Effector memory CD4-positive, alpha-beta T cell (primary cell): ENCODE measurements around the gene LRMDA.

ENCODE experiments used
- DNase-seq, 3 donors: peaks; one replicate each; pipeline ENCODE4 v3.0.0-alpha.2; 2020
- H3K27ac ChIP-seq: 2 replicates; pipeline ENCODE4 v1.7.0; 2013; ENCODE audit warnings: mild to moderate bottlenecking, low read length, moderate library complexity; ENCODE audit not compliant: insufficient read depth, poor library complexity, severe bottlenecking
- H3K27me3 ChIP-seq: replicated peaks from 2 replicates; pipeline ENCODE4 v1.7.0; 2013; ENCODE audit warnings: mild to moderate bottlenecking, low read length; ENCODE audit not compliant: insufficient read depth, control insufficient read depth, poor library complexity, severe bottlenecking
- H3K36me3 ChIP-seq: 2 replicates; pipeline ENCODE4 v1.7.0; 2013; ENCODE audit warnings: mild to moderate bottlenecking, low read length, moderate library complexity; ENCODE audit not compliant: control insufficient read depth, insufficient read depth
- H3K4me1 ChIP-seq: 2 replicates; pipeline ENCODE4 v1.7.0; 2013; ENCODE audit warnings: low read length, mild to moderate bottlenecking; ENCODE audit not compliant: control insufficient read depth, insufficient read depth, poor library complexity, severe bottlenecking
- H3K4me3 ChIP-seq: 2 replicates; pipeline ENCODE4 v1.7.0; 2013; ENCODE audit warnings: low read length, low read depth, mild to moderate bottlenecking; ENCODE audit not compliant: insufficient read depth, poor library complexity, severe bottlenecking
- H3K9me3 ChIP-seq: 2 replicates; pipeline ENCODE4 v1.7.0; 2013; ENCODE audit warnings: mild to moderate bottlenecking, low read length, moderate library complexity; ENCODE audit not compliant: control insufficient read depth

The LRMDA gene

DNA sequence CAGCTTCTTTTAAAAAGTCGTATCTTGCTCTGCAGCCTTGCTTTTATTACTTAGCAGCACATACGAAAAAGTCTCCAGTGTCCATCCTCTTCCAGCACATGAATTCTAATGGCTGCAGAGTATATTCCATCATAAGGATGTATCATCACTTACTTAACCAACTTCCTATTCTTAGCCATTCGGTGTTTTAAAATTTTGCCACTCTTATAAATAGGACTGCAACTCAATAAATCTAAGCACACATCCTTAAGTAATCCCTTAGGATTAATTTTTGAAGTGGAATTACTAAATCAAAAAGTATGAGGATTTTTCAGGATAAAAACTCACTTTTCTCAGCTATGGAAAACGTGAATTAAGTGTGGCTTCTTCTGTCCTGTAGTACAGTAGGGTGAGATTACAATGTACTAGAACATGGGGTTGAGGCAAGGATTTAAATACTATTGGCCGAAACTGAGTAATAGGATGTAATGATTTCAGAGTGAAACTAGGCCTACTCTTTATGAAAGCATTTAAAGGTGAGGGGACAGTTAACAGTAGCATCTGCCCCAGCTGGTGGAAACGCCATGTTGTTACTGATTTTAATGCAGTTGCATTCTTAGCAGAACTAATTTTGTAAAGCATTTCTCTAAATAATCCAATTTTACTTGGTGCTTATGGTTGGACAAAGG, 1035.5 kb downstream of the LRMDA start:
- Histone ChIP-seq H3K4me3 (no peak overlapping the region), H3K36me3 (no peaks in the 10 kb centered on the region), H3K9me3 (no peaks in the 10 kb centered on the region), H3K27ac (no peak overlapping the region), H3K27me3 (no peaks in the 10 kb centered on the region), H3K4me1 (no peaks in the 10 kb centered on the region)
- no peak for DNase-seq

DNA sequence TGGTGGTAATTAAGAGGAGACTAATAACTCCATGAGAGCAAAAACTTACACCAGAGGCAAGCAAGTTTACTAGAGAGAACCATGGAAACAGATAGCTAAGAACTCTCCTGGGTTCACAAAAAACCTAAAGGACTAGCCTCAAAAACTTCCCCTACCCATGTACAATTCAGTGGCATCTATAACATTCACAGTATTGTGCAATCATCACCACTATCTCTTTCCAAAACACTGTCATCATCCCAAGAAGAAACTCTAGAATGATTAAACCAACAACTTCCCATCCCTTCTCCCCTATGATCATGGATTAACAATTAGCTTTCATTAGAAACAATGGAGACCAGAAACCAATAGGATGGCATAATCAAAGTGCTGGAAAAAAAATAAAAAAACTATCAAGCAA, 1038.3 kb downstream of the LRMDA start:
- Histone ChIP-seq H3K9me3 (no peaks in the 10 kb centered on the region), H3K4me1 (no peaks in the 10 kb centered on the region), H3K36me3 (no peaks in the 10 kb centered on the region), H3K27me3 (no peaks in the 10 kb centered on the region), H3K27ac (no peak overlapping the region), H3K4me3 (no peak overlapping the region)
- DNase-seq: no peak

DNA sequence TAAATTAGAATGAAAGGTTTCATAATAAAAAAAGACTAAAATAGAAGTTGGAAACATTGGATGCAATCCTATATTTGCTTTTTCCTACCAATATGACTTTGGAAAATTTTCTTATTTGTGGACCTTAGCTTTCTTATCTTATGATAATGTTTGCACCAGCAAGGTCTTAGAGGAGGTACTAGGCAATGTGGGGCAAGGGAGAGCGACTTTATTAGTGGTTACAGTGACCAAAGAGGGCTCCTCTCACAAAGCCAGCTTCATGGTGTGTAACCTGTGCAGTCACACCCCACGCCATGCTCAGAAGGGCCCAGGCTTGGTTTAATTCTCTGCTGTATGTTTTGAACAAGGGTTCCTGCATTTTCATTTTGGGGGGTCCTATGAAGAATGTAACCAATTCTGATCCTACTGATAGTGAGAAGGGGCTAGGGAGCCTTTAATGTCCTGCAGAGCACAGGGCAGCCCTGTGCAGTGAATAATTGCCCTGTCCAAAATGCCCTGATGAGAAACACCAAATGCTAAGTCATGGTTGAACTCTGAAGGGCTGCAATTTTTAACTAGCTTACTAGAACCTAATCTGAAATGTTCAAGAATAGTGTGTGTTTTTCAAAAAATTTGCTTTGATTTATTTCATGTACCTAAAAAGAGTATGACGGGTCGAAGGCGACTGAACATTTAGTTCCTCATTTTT, 1047.8 kb downstream of the LRMDA start:
- DNase-seq: no peak
- no peaks in the 10 kb centered on the region for H3K36me3 ChIP-seq
- no peak overlapping the region for H3K4me3 ChIP-seq
- H3K9me3 ChIP-seq: no peaks in the 10 kb centered on the region
- no peak overlapping the region for H3K27ac ChIP-seq
- no peaks in the 10 kb centered on the region for H3K27me3 ChIP-seq
- H3K4me1 ChIP-seq: no peaks in the 10 kb centered on the region

DNA sequence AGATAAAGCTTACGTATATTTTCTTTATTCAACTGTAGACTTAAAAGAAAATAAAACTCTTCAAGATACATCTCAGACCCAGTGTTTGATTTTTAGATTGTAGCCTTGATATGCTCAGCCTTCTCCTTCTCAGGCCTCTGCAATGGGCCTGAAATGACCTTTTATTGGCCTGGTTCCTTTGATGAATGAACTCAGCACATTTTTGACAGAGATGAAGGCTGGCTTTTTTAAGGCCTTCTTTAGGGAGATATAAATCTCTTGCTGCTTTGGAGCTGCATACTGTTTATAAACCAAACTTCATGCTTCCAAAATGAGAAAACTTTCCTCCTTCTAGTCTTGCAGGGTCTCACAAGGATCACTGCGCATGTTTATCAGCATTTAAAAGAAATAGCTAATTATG, 1049.8 kb downstream of the LRMDA start:
- no peaks in the 10 kb centered on the region for H3K27me3 ChIP-seq
- no peak for DNase-seq
- H3K4me3 ChIP-seq: no peak overlapping the region
- no peaks in the 10 kb centered on the region for H3K36me3 ChIP-seq
- H3K4me1 ChIP-seq: no peaks in the 10 kb centered on the region
- H3K27ac ChIP-seq: no peak overlapping the region
- no peaks in the 10 kb centered on the region for H3K9me3 ChIP-seq

DNA sequence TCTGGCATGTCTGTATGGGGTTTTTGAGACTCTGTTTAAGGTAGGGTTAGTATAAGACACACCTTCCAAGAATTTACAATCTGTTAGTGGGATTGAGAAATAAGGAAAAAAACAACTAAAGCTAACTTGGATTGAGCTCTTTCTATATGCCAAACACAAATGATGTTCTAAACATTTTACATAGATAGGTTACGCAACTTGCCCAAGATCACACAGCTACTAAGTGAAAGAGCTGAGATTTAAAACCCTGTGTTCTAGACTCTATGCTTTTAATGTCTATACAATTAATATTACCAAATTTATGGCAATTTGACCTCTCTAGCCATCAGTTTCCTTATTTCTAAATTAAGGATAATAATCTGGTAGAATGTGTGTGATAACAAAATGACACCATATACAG, 1056.2 kb downstream of the LRMDA start:
- no peaks in the 10 kb centered on the region for H3K9me3 ChIP-seq
- no peaks in the 10 kb centered on the region for H3K4me1 ChIP-seq
- H3K27me3 ChIP-seq: no peaks in the 10 kb centered on the region
- DNase-seq: no peak
- H3K27ac ChIP-seq: no peak overlapping the region
- H3K36me3 ChIP-seq: no peaks in the 10 kb centered on the region
- no peak overlapping the region for H3K4me3 ChIP-seq

DNA sequence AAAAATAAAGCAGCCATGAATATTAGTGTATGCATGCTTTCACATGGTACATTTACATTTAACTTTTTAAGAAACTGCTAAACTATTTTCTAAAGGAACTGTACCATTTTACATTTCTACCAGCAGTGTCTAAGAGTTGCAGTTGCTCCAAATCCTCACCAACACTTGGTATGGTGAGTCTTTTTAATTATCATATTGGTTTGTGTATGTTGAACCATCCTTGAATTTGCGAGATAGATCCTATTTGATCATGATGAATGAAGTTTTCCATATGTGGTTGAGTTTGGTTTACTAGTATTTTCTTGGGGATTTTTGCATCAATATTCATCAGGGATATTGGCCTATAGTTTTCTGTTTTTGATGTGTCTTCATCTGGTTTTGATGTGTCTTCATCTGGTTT, 1057.2 kb downstream of the LRMDA start:
- Histone ChIP-seq H3K4me1 (no peaks in the 10 kb centered on the region), H3K27ac (no peak overlapping the region), H3K36me3 (no peaks in the 10 kb centered on the region), H3K4me3 (no peak overlapping the region), H3K27me3 (no peaks in the 10 kb centered on the region), H3K9me3 (no peaks in the 10 kb centered on the region)
- no peak for DNase-seq

DNA sequence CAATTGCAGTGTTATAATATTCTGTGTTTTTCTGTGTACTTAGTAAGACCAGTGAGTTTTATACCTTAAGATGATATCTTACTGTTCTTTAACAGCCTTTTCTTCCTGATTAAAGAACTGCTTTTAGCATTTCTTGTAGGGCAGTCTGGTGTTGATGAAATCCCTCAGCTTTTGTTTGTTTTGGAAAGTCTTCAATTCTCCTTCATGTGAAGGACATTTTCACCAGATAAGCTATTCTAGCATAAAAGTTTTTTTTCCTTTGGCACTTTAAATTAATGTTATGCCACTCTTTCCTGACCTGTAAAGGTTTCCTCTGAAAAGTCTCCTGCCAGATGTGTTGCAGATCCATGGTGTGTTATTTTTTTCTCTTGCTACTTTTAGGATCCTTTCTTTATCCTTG, 1059.8 kb downstream of the LRMDA start:
- Histone ChIP-seq H3K27ac (no peak overlapping the region), H3K4me3 (no peak overlapping the region)

DNA sequence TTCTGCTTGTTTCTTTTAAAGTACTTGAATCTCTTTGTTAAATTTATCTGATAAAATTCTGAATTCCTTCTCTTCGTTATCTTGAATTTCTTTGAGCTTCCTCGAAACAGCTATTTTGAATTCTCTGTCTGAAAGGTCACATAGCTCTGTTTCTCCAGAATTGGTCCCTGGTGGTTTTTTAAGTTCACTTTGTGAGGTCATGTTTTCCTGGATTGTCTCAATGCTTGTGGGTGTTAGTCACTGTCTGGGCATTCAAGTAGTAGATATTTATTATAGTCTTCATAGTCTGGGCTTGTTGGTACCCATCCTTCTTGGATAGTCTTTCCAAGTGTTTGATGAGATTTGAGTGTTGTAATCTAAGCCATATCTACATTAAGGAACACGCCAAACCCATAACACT, 1060.6 kb downstream of the LRMDA start:
- no peaks in the 10 kb centered on the region for H3K4me1 ChIP-seq
- no peaks in the 10 kb centered on the region for H3K9me3 ChIP-seq
- no peaks in the 10 kb centered on the region for H3K36me3 ChIP-seq
- H3K27me3 ChIP-seq: no peaks in the 10 kb centered on the region
- H3K27ac ChIP-seq: no peak overlapping the region
- DNase-seq: no peak
- no peak overlapping the region for H3K4me3 ChIP-seq

More for the DNA sequence above, 1059.8 kb downstream of the LRMDA start:
- Histone ChIP-seq H3K4me1 (no peaks in the 10 kb centered on the region), H3K9me3 (no peaks in the 10 kb centered on the region), H3K27me3 (no peaks in the 10 kb centered on the region), H3K36me3 (no peaks in the 10 kb centered on the region)
- DNase-seq: no peak

DNA sequence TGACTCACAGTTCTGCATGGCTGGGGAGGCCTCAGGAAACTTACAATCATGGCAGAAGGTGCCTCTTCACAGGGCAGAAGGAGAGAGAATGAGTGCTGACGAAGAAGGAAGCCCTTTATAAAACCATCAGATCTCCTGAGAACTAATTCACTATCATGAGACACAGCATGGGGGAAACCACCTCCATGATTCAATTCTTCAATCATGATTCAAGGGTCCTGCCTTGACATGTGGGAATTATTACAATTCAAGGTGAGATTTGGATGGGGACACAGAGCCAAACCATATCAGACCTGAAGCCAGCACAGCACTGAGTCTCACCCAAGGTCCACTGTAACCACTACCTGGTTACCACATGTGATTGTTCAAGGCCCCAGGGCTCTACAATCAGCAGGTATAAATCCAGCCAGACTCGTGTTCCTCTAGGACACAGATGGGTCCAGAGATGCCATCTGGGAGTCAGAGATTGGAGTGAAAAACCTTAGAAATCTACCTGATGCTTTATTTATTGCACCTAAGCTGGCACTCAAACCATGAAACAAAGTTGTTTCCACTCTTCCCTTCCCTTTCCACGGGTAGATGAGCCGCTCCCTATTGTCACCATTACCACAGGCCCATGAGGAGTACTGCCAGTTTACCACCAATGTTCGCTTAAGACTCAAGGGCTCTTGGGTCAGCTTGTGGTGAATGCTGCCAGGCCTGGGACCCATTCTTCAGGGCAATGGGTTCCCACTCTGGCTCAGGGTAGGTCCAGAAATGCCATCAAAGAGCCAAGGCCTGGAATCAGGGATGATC, 1061.5 kb downstream of the LRMDA start:
- no peak overlapping the region for H3K4me3 ChIP-seq
- DNase-seq: no peak
- no peaks in the 10 kb centered on the region for H3K4me1 ChIP-seq
- no peak overlapping the region for H3K27ac ChIP-seq
- H3K9me3 ChIP-seq: no peaks in the 10 kb centered on the region
- H3K36me3 ChIP-seq: no peaks in the 10 kb centered on the region
- no peaks in the 10 kb centered on the region for H3K27me3 ChIP-seq

DNA sequence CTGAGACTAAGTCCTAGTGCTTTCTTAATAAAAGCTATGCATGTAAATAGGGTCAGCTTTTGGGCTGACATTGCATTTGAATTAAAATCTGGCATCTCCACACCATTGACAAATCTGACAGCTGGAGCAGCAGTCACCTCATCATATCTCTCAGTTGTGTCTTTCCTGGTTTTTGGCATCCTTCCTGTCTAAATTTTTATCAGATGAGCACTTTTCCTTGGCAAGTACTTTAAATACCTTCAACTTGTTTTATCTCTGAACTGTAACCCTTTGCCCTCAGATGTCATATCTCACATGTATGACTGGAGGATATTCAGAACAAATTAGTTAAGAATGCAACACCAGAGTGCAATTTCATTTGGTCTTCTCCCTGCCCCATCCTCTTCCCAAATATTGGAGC, 1066.2 kb downstream of the LRMDA start:
- no peak overlapping the region for H3K27ac ChIP-seq
- no peaks in the 10 kb centered on the region for H3K4me1 ChIP-seq
- no peaks in the 10 kb centered on the region for H3K36me3 ChIP-seq
- no peaks in the 10 kb centered on the region for H3K27me3 ChIP-seq
- no peaks in the 10 kb centered on the region for H3K9me3 ChIP-seq
- DNase-seq: no peak
- H3K4me3 ChIP-seq: no peak overlapping the region
